GM23248 (cell line): ENCODE measurements around the gene HEATR9.

ENCODE experiments used
- EZH2 ChIP-seq: fragments of 200-600 bp; sonication (generic); IDR thresholded peaks from 2 replicates; pipeline ENCODE4 v1.6.1; 2018; ENCODE audit warnings: antibody characterized with exemption, mild to moderate bottlenecking; ENCODE audit not compliant: insufficient read depth, poor library complexity, severe bottlenecking
- EZH2phosphoT487 ChIP-seq: fragments of 200-600 bp; sonication (generic); IDR thresholded peaks from 2 replicates; pipeline ENCODE4 v1.6.1; 2018; ENCODE audit warnings: antibody characterized with exemption, moderate library complexity, mild to moderate bottlenecking, low read depth; ENCODE audit not compliant: insufficient read depth

GRCh38 chr17:35825206-35825605 lies 43.5 kb downstream of the HEATR9 start:
- TF ChIP-seq EZH2 (no peak), EZH2phosphoT487 (no peak)
